Measurements from ENCODE around the gene IGF2BP2.

DNA sequence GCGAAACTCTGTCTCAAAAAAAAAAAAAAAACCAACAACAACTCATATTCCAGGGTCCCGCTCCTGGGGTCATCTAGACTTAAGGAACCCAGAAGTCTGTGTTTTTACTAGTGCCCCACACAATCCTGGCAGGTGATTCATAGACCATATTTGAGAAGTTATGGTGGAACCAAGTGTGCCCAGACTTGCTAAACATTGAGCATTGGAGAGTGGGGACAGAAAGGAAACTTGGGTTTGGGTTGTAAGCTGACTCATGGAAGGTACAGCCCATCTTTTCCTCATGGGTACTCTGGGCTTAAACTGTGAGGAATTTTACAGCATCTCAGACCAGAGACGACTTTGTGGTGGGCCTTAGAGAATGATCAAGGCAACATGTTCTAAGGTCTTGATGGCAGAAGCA is 18.3 kb upstream of the IGF2BP2 start:
- TF ChIP-seq, protein P1, sequence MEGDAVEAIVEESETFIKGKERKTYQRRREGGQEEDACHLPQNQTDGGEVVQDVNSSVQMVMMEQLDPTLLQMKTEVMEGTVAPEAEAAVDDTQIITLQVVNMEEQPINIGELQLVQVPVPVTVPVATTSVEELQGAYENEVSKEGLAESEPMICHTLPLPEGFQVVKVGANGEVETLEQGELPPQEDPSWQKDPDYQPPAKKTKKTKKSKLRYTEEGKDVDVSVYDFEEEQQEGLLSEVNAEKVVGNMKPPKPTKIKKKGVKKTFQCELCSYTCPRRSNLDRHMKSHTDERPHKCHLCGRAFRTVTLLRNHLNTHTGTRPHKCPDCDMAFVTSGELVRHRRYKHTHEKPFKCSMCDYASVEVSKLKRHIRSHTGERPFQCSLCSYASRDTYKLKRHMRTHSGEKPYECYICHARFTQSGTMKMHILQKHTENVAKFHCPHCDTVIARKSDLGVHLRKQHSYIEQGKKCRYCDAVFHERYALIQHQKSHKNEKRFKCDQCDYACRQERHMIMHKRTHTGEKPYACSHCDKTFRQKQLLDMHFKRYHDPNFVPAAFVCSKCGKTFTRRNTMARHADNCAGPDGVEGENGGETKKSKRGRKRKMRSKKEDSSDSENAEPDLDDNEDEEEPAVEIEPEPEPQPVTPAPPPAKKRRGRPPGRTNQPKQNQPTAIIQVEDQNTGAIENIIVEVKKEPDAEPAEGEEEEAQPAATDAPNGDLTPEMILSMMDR (IDR thresholded peaks at IDR 0.05) = no peak
- TF ChIP-seq ZNF671 (CRISPR knock-in tag; IDR thresholded peaks at IDR 0.05) = no peak
- TF ChIP-seq, protein P2, sequence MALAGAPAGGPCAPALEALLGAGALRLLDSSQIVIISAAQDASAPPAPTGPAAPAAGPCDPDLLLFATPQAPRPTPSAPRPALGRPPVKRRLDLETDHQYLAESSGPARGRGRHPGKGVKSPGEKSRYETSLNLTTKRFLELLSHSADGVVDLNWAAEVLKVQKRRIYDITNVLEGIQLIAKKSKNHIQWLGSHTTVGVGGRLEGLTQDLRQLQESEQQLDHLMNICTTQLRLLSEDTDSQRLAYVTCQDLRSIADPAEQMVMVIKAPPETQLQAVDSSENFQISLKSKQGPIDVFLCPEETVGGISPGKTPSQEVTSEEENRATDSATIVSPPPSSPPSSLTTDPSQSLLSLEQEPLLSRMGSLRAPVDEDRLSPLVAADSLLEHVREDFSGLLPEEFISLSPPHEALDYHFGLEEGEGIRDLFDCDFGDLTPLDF (CRISPR knock-in tag; IDR thresholded peaks at IDR 0.05) = no peak
- TF ChIP-seq, protein P3, sequence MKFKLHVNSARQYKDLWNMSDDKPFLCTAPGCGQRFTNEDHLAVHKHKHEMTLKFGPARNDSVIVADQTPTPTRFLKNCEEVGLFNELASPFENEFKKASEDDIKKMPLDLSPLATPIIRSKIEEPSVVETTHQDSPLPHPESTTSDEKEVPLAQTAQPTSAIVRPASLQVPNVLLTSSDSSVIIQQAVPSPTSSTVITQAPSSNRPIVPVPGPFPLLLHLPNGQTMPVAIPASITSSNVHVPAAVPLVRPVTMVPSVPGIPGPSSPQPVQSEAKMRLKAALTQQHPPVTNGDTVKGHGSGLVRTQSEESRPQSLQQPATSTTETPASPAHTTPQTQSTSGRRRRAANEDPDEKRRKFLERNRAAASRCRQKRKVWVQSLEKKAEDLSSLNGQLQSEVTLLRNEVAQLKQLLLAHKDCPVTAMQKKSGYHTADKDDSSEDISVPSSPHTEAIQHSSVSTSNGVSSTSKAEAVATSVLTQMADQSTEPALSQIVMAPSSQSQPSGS (CRISPR knock-in tag; IDR thresholded peaks at IDR 0.05; ENCODE audit: borderline replicate concordance, low read depth) = no peak

All from WTC11 (cell line).